Keratinocyte (primary cell): ENCODE data around the gene NHSL2. TPM values are rescaled to one million over a fixed set of nuclear protein-coding genes. Genes with fewer than 3 reads are reported as not detected.
"Not testable (repeated sequence)": the region's sequence is repeated elsewhere in the genome, so short reads cannot be mapped to it uniquely, and the experiment has no call there.

ENCODE experiments used
- DNase-seq: peaks from one replicate; pipeline ENCODE4 v3.0.0-alpha.2; 2011; ENCODE audit warnings: low read depth, missing footprints, low spot score
- FAIRE-seq: peaks from 2 replicates; lab custom pipeline; 2011; peaks lifted over from hg19 to GRCh38; lab: Jason Lieb, UNC
- H2AFZ ChIP-seq: 2 replicates; pipeline ENCODE4 v1.6.0; 2012; ENCODE audit warnings: low read length, control low read depth, inconsistent platforms; ENCODE audit not compliant: control insufficient read depth
- H3K27ac ChIP-seq: 2 replicates; pipeline ENCODE4 v1.5.1; 2011; ENCODE audit warnings: low read length; ENCODE audit not compliant: control insufficient read depth, insufficient read depth
- H3K27me3 ChIP-seq: 3 replicates; pipeline ENCODE4 v1.6.0; 2011; ENCODE audit warnings: low read length; ENCODE audit not compliant: control insufficient read depth, insufficient read depth; ENCODE audit errors: extremely low read depth
- H3K36me3 ChIP-seq, 2 experiments: 2 replicates in 1 of 2; 3 replicates in 1 of 2; pipeline ENCODE4 v1.5.1; 2011; ENCODE audit warnings: low read length in 2 of 2, mild to moderate bottlenecking in 1 of 2; ENCODE audit not compliant: control insufficient read depth in 2 of 2, insufficient read depth in 2 of 2; ENCODE audit errors: extremely low read depth in 1 of 2
- H3K4me1 ChIP-seq: 3 replicates; pipeline ENCODE4 v1.5.1; 2011; ENCODE audit warnings: low read length; ENCODE audit not compliant: control insufficient read depth, insufficient read depth; ENCODE audit errors: extremely low read depth
- H3K4me2 ChIP-seq: 3 replicates; pipeline ENCODE4 v1.6.0; 2011; ENCODE audit warnings: low read depth, low read length; ENCODE audit not compliant: control insufficient read depth, insufficient read depth; ENCODE audit errors: extremely low read depth
- H3K4me3 ChIP-seq, 3 experiments: fragments of 200-600 bp in 1 of 3; sonication (generic) in 1 of 3; 2 replicates in 2 of 3; 3 replicates in 1 of 3; pipeline ENCODE4 v1.5.1; 2011 to 2016; ENCODE audit warnings: low read length in 3 of 3, mild to moderate bottlenecking in 3 of 3, control low read depth in 2 of 3, inconsistent platforms in 1 of 3, low read depth in 1 of 3, mixed read lengths in 1 of 3, mixed run types in 1 of 3, moderate library complexity in 1 of 3; ENCODE audit not compliant: control insufficient read depth in 2 of 3, insufficient read depth in 2 of 3; ENCODE audit errors: extremely low read depth in 1 of 3
- H3K79me2 ChIP-seq: 2 replicates; pipeline ENCODE4 v1.6.0; 2012; ENCODE audit warnings: low read length; ENCODE audit not compliant: control insufficient read depth, insufficient read depth
- H3K9ac ChIP-seq: 3 replicates; pipeline ENCODE4 v1.6.0; 2011; ENCODE audit warnings: low read length; ENCODE audit not compliant: control insufficient read depth, insufficient read depth; ENCODE audit errors: extremely low read depth
- H3K9me1 ChIP-seq: 3 replicates; pipeline ENCODE4 v1.6.0; 2011; ENCODE audit warnings: low read length; ENCODE audit not compliant: control insufficient read depth, insufficient read depth; ENCODE audit errors: extremely low read depth
- H3K9me3 ChIP-seq: 2 replicates; pipeline ENCODE4 v1.5.1; 2012; ENCODE audit warnings: low read depth, low read length; ENCODE audit not compliant: control insufficient read depth
- H4K20me1 ChIP-seq: 3 replicates; pipeline ENCODE4 v1.6.0; 2011; ENCODE audit warnings: low read length; ENCODE audit not compliant: control insufficient read depth, insufficient read depth; ENCODE audit errors: extremely low read depth
- CTCF ChIP-seq, 3 experiments: IDR thresholded peaks in 1 of 3; conservative IDR thresholded peaks in 1 of 3; optimal IDR thresholded peaks in 1 of 3; 2 replicates in 2 of 3; 3 replicates in 1 of 3; pipeline versions ENCODE3 to v1.5.1; 2011; ENCODE audit warnings: low read length in 3 of 3, mild to moderate bottlenecking in 3 of 3, moderate library complexity in 2 of 3, control low read depth in 1 of 3, inconsistent platforms in 1 of 3; ENCODE audit not compliant: insufficient read depth in 2 of 3; ENCODE audit errors: extremely low read depth in 1 of 3
- EZH2 ChIP-seq: IDR thresholded peaks from one replicate; pipeline ENCODE4 v1.6.1; 2012; ENCODE audit warnings: inconsistent platforms, mild to moderate bottlenecking, low read length, moderate library complexity
- dilution Hi-C: fragments of 300-500 bp; cut with MboI; formaldehyde crosslinking; loops from one replicate; pipeline ENCODE4 v1.7.0; 2020; ENCODE audit warnings: low sequenced_read_pairs; ENCODE audit not compliant: extremely low pct_ligation_motif_present
- polyA minus RNA-seq, 3 experiments: library from RNA; depleted of rRNA, polyadenylated mRNA; stranded (reverse); fragments of >200 nt; gene quantifications; 1 replicate in 1 of 3; 2 replicates in 1 of 3; 3 replicates in 1 of 3; pipeline ENCODE4 v1.2.3, GENCODE V29; 2011
- polyA plus RNA-seq, 5 experiments: library from polyadenylated mRNA; depleted of rRNA in 3 of 5; stranded (reverse) in 3 of 5; stranded (forward) in 1 of 5; unstranded in 1 of 5; fragments of >200 nt; gene quantifications; 1 replicate in 1 of 5; 2 replicates in 3 of 5; 3 replicates in 1 of 5; pipeline versions ENCODE4 v1.2.1 to v1.2.3, GENCODE V29; 2011 to 2012; ENCODE audit warnings: missing spikeins in 2 of 5, low read depth in 1 of 5, low replicate concordance in 1 of 5

NHSL2 gene
- polyA plus RNA-seq (0.03 to 0.04 TPM (median 0.04 TPM) in 3 replicates), polyA minus RNA-seq (0.03 to 0.56 TPM (median 0.06 TPM) in 3 replicates)
- polyA plus RNA-seq (2011; ENCODE audit: low read depth) = 0.09 TPM
- polyA plus RNA-seq (2011; cell fraction: cytosol; rRNA removed) = 0.03 and 0.04 TPM in 2 replicates
- polyA plus RNA-seq (2011; cell fraction: nucleus; rRNA removed) = 0.09 TPM in 2 replicates
- polyA plus RNA-seq (2012; ENCODE audit: low replicate concordance) = 0.02 TPM in 1 of 2 replicates, not detected in the other
- polyA minus RNA-seq (2011; cell fraction: cytosol; rRNA and poly(A)+ RNA removed) = not detected
- polyA minus RNA-seq (2011; cell fraction: nucleus; rRNA and poly(A)+ RNA removed) = 0.08 and 0.11 TPM in 2 replicates

GRCh38 chrX:71910643-71910985 is at the start of gene NHSL2:
NHSL2 (plus strand) TSS chrX:71910845.
- Histone ChIP-seq H3K4me2 (peak within 1 kb of the TSS; percentile 51), H3K9ac (no peak within 1 kb of the TSS), H3K79me2 (no peaks in the 10 kb centered on the region), H4K20me1 (no peaks in the 10 kb centered on the region), H3K36me3 (no peaks in the 10 kb centered on the region), H3K27me3 (peaks cover 37% of the 10 kb centered on the region), H2AFZ (peak within 1 kb of the TSS; percentile 6), H3K4me1 (no peaks in the 10 kb centered on the region), H3K9me1 (no peaks in the 10 kb centered on the region), H3K9me3 (no peaks in the 10 kb centered on the region), H3K4me3 (no peak within 1 kb of the TSS), H3K27ac (no peak within 1 kb of the TSS)
- DNase-seq (no peak), FAIRE-seq (no peak)
- no peak for TF ChIP-seq CTCF (optimal IDR thresholded peaks at IDR 0.05 in 1 of 3, IDR thresholded peaks at IDR 0.05 in 1 of 3, conservative IDR thresholded peaks at IDR 0.05 in 1 of 3; ENCODE audit: extremely low read depth in 1 of 3, insufficient read depth in 2 of 3, low read length in 3 of 3)
- TF ChIP-seq EZH2 = no peak
- dilution Hi-C loops = no loop called here

GRCh38 chrX:71867680-71868079 is 43.0 kb upstream of the NHSL2 start:
- Histone ChIP-seq H3K79me2 (no peaks in the 10 kb centered on the region), H3K4me3 (no peak overlapping the region), H3K36me3 (no peaks in the 10 kb centered on the region), H3K9me3 (peaks cover 3% of the 10 kb centered on the region), H3K27me3 (peaks cover 17% of the 10 kb centered on the region), H2AFZ (no peak overlapping the region), H4K20me1 (no peaks in the 10 kb centered on the region), H3K27ac (no peak overlapping the region), H3K9ac (no peak overlapping the region), H3K4me1 (no peaks in the 10 kb centered on the region), H3K4me2 (no peak overlapping the region), H3K9me1 (no peaks in the 10 kb centered on the region)
- FAIRE-seq = no peak
- dilution Hi-C loops = no loop called here
- TF ChIP-seq CTCF (optimal IDR thresholded peaks at IDR 0.05 in 1 of 3, IDR thresholded peaks at IDR 0.05 in 1 of 3, conservative IDR thresholded peaks at IDR 0.05 in 1 of 3; ENCODE audit: extremely low read depth in 1 of 3, insufficient read depth in 2 of 3, low read length in 3 of 3) (no peak), EZH2 (no peak)
- DNase-seq = no peak

GRCh38 chrX:71869566-71869965 is 41.1 kb upstream of the NHSL2 start:
- H3K9me1 ChIP-seq, FAIRE-seq, H3K27ac ChIP-seq, H3K9ac ChIP-seq, H3K4me2 ChIP-seq, H3K4me3 ChIP-seq, dilution Hi-C loops, DNase-seq, H2AFZ ChIP-seq, H3K79me2 ChIP-seq, H4K20me1 ChIP-seq, H3K4me1 ChIP-seq, H3K9me3 ChIP-seq, H3K36me3 ChIP-seq: not testable (repeated sequence)
- H3K27me3 ChIP-seq = peaks cover 17% of the 10 kb centered on the region
